CD4-positive, alpha-beta T cell treated with Interleukin-6 at 100 ng/mL for 8 hours (primary cell): ENCODE measurements around the gene LRRC52.

Experiments used
- DNase-seq: peaks from one replicate; pipeline ENCODE4 v3.0.0-alpha.2; 2020; ENCODE audit warnings: mixed read lengths, low spot score

Gene LRRC52

GRCh38 chr1:165537356-165538109 is 6.3 kb upstream of the LRRC52 start:
- DNase-seq = no peak

GRCh38 chr1:165539306-165539705 is 4.5 kb upstream of the LRRC52 start:
- no peak for DNase-seq

- DNase-seq = no peak
Observed at GRCh38 chr1:165539908-165540307, 3.9 kb upstream of the LRRC52 start.

- no peak for DNase-seq
Observed at GRCh38 chr1:165542015-165542631, 1.7 kb upstream of the LRRC52 start.

- DNase-seq = no peak
Observed at GRCh38 chr1:165542647-165543046, 1.2 kb upstream of the LRRC52 start.

- DNase-seq = no peak
Observed at GRCh38 chr1:165544996-165545395, 1.2 kb downstream of the LRRC52 start.

GRCh38 chr1:165545974-165546373 is 2.2 kb downstream of the LRRC52 start:
- DNase-seq = no peak

GRCh38 chr1:165549973-165550372 is 6.2 kb downstream of the LRRC52 start:
- DNase-seq = no peak

- DNase-seq = no peak
Observed at GRCh38 chr1:165551469-165551868, 7.7 kb downstream of the LRRC52 start.

- DNase-seq = no peak
Observed at GRCh38 chr1:165560883-165561656, 17.3 kb downstream of the LRRC52 start.

GRCh38 chr1:165562571-165562970 is 18.8 kb downstream of the LRRC52 start:
- no peak for DNase-seq

GRCh38 chr1:165563551-165563950 is 19.8 kb downstream of the LRRC52 start:
- no peak for DNase-seq

- no peak for DNase-seq
Observed at GRCh38 chr1:165564561-165564960, 20.8 kb downstream of the LRRC52 start.

GRCh38 chr1:165565751-165566490 is 22.1 kb downstream of the LRRC52 start:
- no peak for DNase-seq

- no peak for DNase-seq
Observed at GRCh38 chr1:165570078-165570477, 26.3 kb downstream of the LRRC52 start.

- DNase-seq = no peak
Observed at GRCh38 chr1:165573787-165574186, 30.0 kb downstream of the LRRC52 start.

- no peak for DNase-seq
Observed at GRCh38 chr1:165574295-165574694, 30.5 kb downstream of the LRRC52 start.

- DNase-seq = no peak
Observed at GRCh38 chr1:165575468-165576099, 31.8 kb downstream of the LRRC52 start.

- no peak for DNase-seq
Observed at GRCh38 chr1:165576536-165576935, 32.7 kb downstream of the LRRC52 start.

- DNase-seq = no peak
Observed at GRCh38 chr1:165577707-165578106, 33.9 kb downstream of the LRRC52 start.

- no peak for DNase-seq
Observed at GRCh38 chr1:165580931-165581871, 37.4 kb downstream of the LRRC52 start.
